Keratinocyte (primary cell): ENCODE measurements around the gene ROBO4. TPM values are rescaled to one million over a fixed set of nuclear protein-coding genes. Genes with fewer than 3 reads are reported as not detected.
A peak's percentile ranks its signal among the peaks of the same experiment; 100 is the strongest.

Source experiments
- DNase-seq: peaks from one replicate; pipeline ENCODE4 v3.0.0-alpha.2; 2011; ENCODE audit warnings: low read depth, missing footprints, low spot score
- FAIRE-seq: peaks from 2 replicates; lab custom pipeline; 2011; peaks lifted over from hg19 to GRCh38; lab: Jason Lieb, UNC
- H2AFZ ChIP-seq: 2 replicates; pipeline ENCODE4 v1.6.0; 2012; ENCODE audit warnings: low read length, control low read depth, inconsistent platforms; ENCODE audit not compliant: control insufficient read depth
- H3K27ac ChIP-seq: 2 replicates; pipeline ENCODE4 v1.5.1; 2011; ENCODE audit warnings: low read length; ENCODE audit not compliant: control insufficient read depth, insufficient read depth
- H3K27me3 ChIP-seq: 3 replicates; pipeline ENCODE4 v1.6.0; 2011; ENCODE audit warnings: low read length; ENCODE audit not compliant: control insufficient read depth, insufficient read depth; ENCODE audit errors: extremely low read depth
- H3K36me3 ChIP-seq, 2 experiments: 2 replicates in 1 of 2; 3 replicates in 1 of 2; pipeline ENCODE4 v1.5.1; 2011; ENCODE audit warnings: low read length in 2 of 2, mild to moderate bottlenecking in 1 of 2; ENCODE audit not compliant: control insufficient read depth in 2 of 2, insufficient read depth in 2 of 2; ENCODE audit errors: extremely low read depth in 1 of 2
- H3K4me1 ChIP-seq: 3 replicates; pipeline ENCODE4 v1.5.1; 2011; ENCODE audit warnings: low read length; ENCODE audit not compliant: control insufficient read depth, insufficient read depth; ENCODE audit errors: extremely low read depth
- H3K4me2 ChIP-seq: 3 replicates; pipeline ENCODE4 v1.6.0; 2011; ENCODE audit warnings: low read depth, low read length; ENCODE audit not compliant: control insufficient read depth, insufficient read depth; ENCODE audit errors: extremely low read depth
- H3K4me3 ChIP-seq, 3 experiments: fragments of 200-600 bp in 1 of 3; sonication (generic) in 1 of 3; 2 replicates in 2 of 3; 3 replicates in 1 of 3; pipeline ENCODE4 v1.5.1; 2011 to 2016; ENCODE audit warnings: low read length in 3 of 3, mild to moderate bottlenecking in 3 of 3, control low read depth in 2 of 3, inconsistent platforms in 1 of 3, low read depth in 1 of 3, mixed read lengths in 1 of 3, mixed run types in 1 of 3, moderate library complexity in 1 of 3; ENCODE audit not compliant: control insufficient read depth in 2 of 3, insufficient read depth in 2 of 3; ENCODE audit errors: extremely low read depth in 1 of 3
- H3K79me2 ChIP-seq: 2 replicates; pipeline ENCODE4 v1.6.0; 2012; ENCODE audit warnings: low read length; ENCODE audit not compliant: control insufficient read depth, insufficient read depth
- H3K9ac ChIP-seq: 3 replicates; pipeline ENCODE4 v1.6.0; 2011; ENCODE audit warnings: low read length; ENCODE audit not compliant: control insufficient read depth, insufficient read depth; ENCODE audit errors: extremely low read depth
- H3K9me1 ChIP-seq: 3 replicates; pipeline ENCODE4 v1.6.0; 2011; ENCODE audit warnings: low read length; ENCODE audit not compliant: control insufficient read depth, insufficient read depth; ENCODE audit errors: extremely low read depth
- H3K9me3 ChIP-seq: 2 replicates; pipeline ENCODE4 v1.5.1; 2012; ENCODE audit warnings: low read depth, low read length; ENCODE audit not compliant: control insufficient read depth
- H4K20me1 ChIP-seq: 3 replicates; pipeline ENCODE4 v1.6.0; 2011; ENCODE audit warnings: low read length; ENCODE audit not compliant: control insufficient read depth, insufficient read depth; ENCODE audit errors: extremely low read depth
- CTCF ChIP-seq, 3 experiments: IDR thresholded peaks in 1 of 3; conservative IDR thresholded peaks in 1 of 3; optimal IDR thresholded peaks in 1 of 3; 2 replicates in 2 of 3; 3 replicates in 1 of 3; pipeline versions ENCODE3 to v1.5.1; 2011; ENCODE audit warnings: low read length in 3 of 3, mild to moderate bottlenecking in 3 of 3, moderate library complexity in 2 of 3, control low read depth in 1 of 3, inconsistent platforms in 1 of 3; ENCODE audit not compliant: insufficient read depth in 2 of 3; ENCODE audit errors: extremely low read depth in 1 of 3
- EZH2 ChIP-seq: IDR thresholded peaks from one replicate; pipeline ENCODE4 v1.6.1; 2012; ENCODE audit warnings: inconsistent platforms, mild to moderate bottlenecking, low read length, moderate library complexity
- dilution Hi-C: fragments of 300-500 bp; cut with MboI; formaldehyde crosslinking; loops from one replicate; pipeline ENCODE4 v1.7.0; 2020; ENCODE audit warnings: low sequenced_read_pairs; ENCODE audit not compliant: extremely low pct_ligation_motif_present
- polyA plus RNA-seq, 5 experiments: library from polyadenylated mRNA; depleted of rRNA in 3 of 5; stranded (reverse) in 3 of 5; stranded (forward) in 1 of 5; unstranded in 1 of 5; fragments of >200 nt; gene quantifications; 1 replicate in 1 of 5; 2 replicates in 3 of 5; 3 replicates in 1 of 5; pipeline versions ENCODE4 v1.2.1 to v1.2.3, GENCODE V29; 2011 to 2012; ENCODE audit warnings: missing spikeins in 2 of 5, low read depth in 1 of 5, low replicate concordance in 1 of 5

Gene ROBO4
- polyA plus RNA-seq, 1 donor (not counting 4 experiments of a cell fraction or from before 2014, with no cell fraction given), result 0.94 TPM

GRCh38 chr11:124864892-124865180 lies 32.8 kb downstream of the ROBO4 start:
- Histone ChIP-seq H3K9me1 (no peaks in the 10 kb centered on the region), H3K27ac (no peak overlapping the region), H2AFZ (no peak overlapping the region), H4K20me1 (no peaks in the 10 kb centered on the region), H3K9ac (no peak overlapping the region), H3K36me3 (no peaks in the 10 kb centered on the region), H3K4me1 (peaks cover 3% of the 10 kb centered on the region), H3K79me2 (no peaks in the 10 kb centered on the region), H3K9me3 (no peaks in the 10 kb centered on the region), H3K27me3 (peaks cover 93% of the 10 kb centered on the region), H3K4me3 (no peak overlapping the region), H3K4me2 (no peak overlapping the region)
- TF ChIP-seq EZH2 (peak; percentile 54), CTCF (optimal IDR thresholded peaks at IDR 0.05 in 1 of 3, IDR thresholded peaks at IDR 0.05 in 1 of 3, conservative IDR thresholded peaks at IDR 0.05 in 1 of 3; ENCODE audit: extremely low read depth in 1 of 3, insufficient read depth in 2 of 3, low read length in 3 of 3) (no peak)
- DNase-seq (no peak), FAIRE-seq (no peak)
- dilution Hi-C loops, result no loop called here

GRCh38 chr11:124864176-124864891 lies 33.3 kb downstream of the ROBO4 start:
- peaks cover 3% of the 10 kb centered on the region for H3K4me1 ChIP-seq
- no peaks in the 10 kb centered on the region for H4K20me1 ChIP-seq
- H3K27ac ChIP-seq, result no peak overlapping the region
- H3K9ac ChIP-seq, result no peak overlapping the region
- no peak for FAIRE-seq
- DNase-seq, result no peak
- dilution Hi-C loops, result no loop called here
- no peak overlapping the region for H2AFZ ChIP-seq
- H3K36me3 ChIP-seq, result no peaks in the 10 kb centered on the region
- H3K4me3 ChIP-seq, result no peak overlapping the region
- peaks cover 88% of the 10 kb centered on the region for H3K27me3 ChIP-seq
- no peaks in the 10 kb centered on the region for H3K79me2 ChIP-seq
- H3K9me3 ChIP-seq, result no peaks in the 10 kb centered on the region
- no peaks in the 10 kb centered on the region for H3K9me1 ChIP-seq
- no peak overlapping the region for H3K4me2 ChIP-seq
- TF ChIP-seq CTCF (optimal IDR thresholded peaks at IDR 0.05 in 1 of 3, IDR thresholded peaks at IDR 0.05 in 1 of 3, conservative IDR thresholded peaks at IDR 0.05 in 1 of 3; ENCODE audit: extremely low read depth in 1 of 3, insufficient read depth in 2 of 3, low read length in 3 of 3), result no peak
- no peak for TF ChIP-seq EZH2
